Measurements from ENCODE around the gene S100A6.

S100A6 gene

GRCh38 chr1:153552335-153552734, 16.5 kb upstream of the S100A6 start:
- Histone ChIP-seq H3K36me3 (ENCODE audit: insufficient read depth, low read length) (no peaks in the 10 kb centered on the region), H3K4me2 (ENCODE audit: insufficient read depth, low read length) (no peak overlapping the region), H3K79me2 (ENCODE audit: insufficient read depth, low read length) (no peaks in the 10 kb centered on the region), H3K27me3 (ENCODE audit: insufficient read depth, low read length, poor library complexity) (no peaks in the 10 kb centered on the region), H4K20me1 (ENCODE audit: insufficient read depth, low read length) (no peaks in the 10 kb centered on the region), H3K9me3 (ENCODE audit: insufficient read depth, low read length, severe bottlenecking) (no peaks in the 10 kb centered on the region), H3K4me1 (ENCODE audit: insufficient read depth, low read length) (no peaks in the 10 kb centered on the region), H3K4me3 (ENCODE audit: low read depth in 1 of 2, low read length in 2 of 2) (no peak overlapping the region), H3K27ac (ENCODE audit: low read length) (no peak overlapping the region), H3K9ac (ENCODE audit: low read depth, low read length) (no peak overlapping the region), H2AFZ (ENCODE audit: low read depth, low read length) (no peak overlapping the region)
- no peak for DNase-seq
- TF ChIP-seq, protein P1, sequence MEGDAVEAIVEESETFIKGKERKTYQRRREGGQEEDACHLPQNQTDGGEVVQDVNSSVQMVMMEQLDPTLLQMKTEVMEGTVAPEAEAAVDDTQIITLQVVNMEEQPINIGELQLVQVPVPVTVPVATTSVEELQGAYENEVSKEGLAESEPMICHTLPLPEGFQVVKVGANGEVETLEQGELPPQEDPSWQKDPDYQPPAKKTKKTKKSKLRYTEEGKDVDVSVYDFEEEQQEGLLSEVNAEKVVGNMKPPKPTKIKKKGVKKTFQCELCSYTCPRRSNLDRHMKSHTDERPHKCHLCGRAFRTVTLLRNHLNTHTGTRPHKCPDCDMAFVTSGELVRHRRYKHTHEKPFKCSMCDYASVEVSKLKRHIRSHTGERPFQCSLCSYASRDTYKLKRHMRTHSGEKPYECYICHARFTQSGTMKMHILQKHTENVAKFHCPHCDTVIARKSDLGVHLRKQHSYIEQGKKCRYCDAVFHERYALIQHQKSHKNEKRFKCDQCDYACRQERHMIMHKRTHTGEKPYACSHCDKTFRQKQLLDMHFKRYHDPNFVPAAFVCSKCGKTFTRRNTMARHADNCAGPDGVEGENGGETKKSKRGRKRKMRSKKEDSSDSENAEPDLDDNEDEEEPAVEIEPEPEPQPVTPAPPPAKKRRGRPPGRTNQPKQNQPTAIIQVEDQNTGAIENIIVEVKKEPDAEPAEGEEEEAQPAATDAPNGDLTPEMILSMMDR (IDR thresholded peaks at IDR 0.05; ENCODE audit: borderline replicate concordance, extremely low read depth, low read length, poor library complexity, severe bottlenecking), result no peak
- TF ChIP-seq EZH2 (IDR thresholded peaks at IDR 0.05; ENCODE audit: borderline replicate concordance, low read depth, low read length, severe bottlenecking), result no peak
- no peak for ATAC-seq (ENCODE audit: insufficient read depth, low read depth)

GRCh38 chr1:153550827-153551500, 15.2 kb upstream of the S100A6 start:
- TF ChIP-seq EZH2 (IDR thresholded peaks at IDR 0.05; ENCODE audit: borderline replicate concordance, low read depth, low read length, severe bottlenecking), result no peak
- TF ChIP-seq, protein P1 (IDR thresholded peaks at IDR 0.05; ENCODE audit: borderline replicate concordance, extremely low read depth, low read length, poor library complexity, severe bottlenecking), result no peak
- ATAC-seq (ENCODE audit: insufficient read depth, low read depth) (no peak), DNase-seq (no peak)
- Histone ChIP-seq H3K36me3 (ENCODE audit: insufficient read depth, low read length) (no peaks in the 10 kb centered on the region), H3K4me3 (ENCODE audit: low read depth in 1 of 2, low read length in 2 of 2) (no peak overlapping the region), H3K79me2 (ENCODE audit: insufficient read depth, low read length) (no peaks in the 10 kb centered on the region), H3K4me1 (ENCODE audit: insufficient read depth, low read length) (peaks cover 7% of the 10 kb centered on the region), H3K9ac (ENCODE audit: low read depth, low read length) (no peak overlapping the region), H3K27me3 (ENCODE audit: insufficient read depth, low read length, poor library complexity) (no peaks in the 10 kb centered on the region), H3K9me3 (ENCODE audit: insufficient read depth, low read length, severe bottlenecking) (no peaks in the 10 kb centered on the region), H4K20me1 (ENCODE audit: insufficient read depth, low read length) (no peaks in the 10 kb centered on the region), H2AFZ (ENCODE audit: low read depth, low read length) (no peak overlapping the region), H3K4me2 (ENCODE audit: insufficient read depth, low read length) (no peak overlapping the region), H3K27ac (ENCODE audit: low read length) (no peak overlapping the region)

- ATAC-seq (ENCODE audit: insufficient read depth, low read depth) (no peak), DNase-seq (no peak)
- Histone ChIP-seq H3K9me3 (ENCODE audit: insufficient read depth, low read length, severe bottlenecking) (no peaks in the 10 kb centered on the region), H3K27ac (ENCODE audit: low read length) (no peak overlapping the region), H3K4me3 (ENCODE audit: low read depth in 1 of 2, low read length in 2 of 2) (no peak overlapping the region), H3K4me1 (ENCODE audit: insufficient read depth, low read length) (peaks cover 13% of the 10 kb centered on the region), H3K4me2 (ENCODE audit: insufficient read depth, low read length) (no peak overlapping the region), H2AFZ (ENCODE audit: low read depth, low read length) (no peak overlapping the region), H4K20me1 (ENCODE audit: insufficient read depth, low read length) (no peaks in the 10 kb centered on the region), H3K27me3 (ENCODE audit: insufficient read depth, low read length, poor library complexity) (no peaks in the 10 kb centered on the region), H3K9ac (ENCODE audit: low read depth, low read length) (no peak overlapping the region), H3K79me2 (ENCODE audit: insufficient read depth, low read length) (no peaks in the 10 kb centered on the region), H3K36me3 (ENCODE audit: insufficient read depth, low read length) (no peaks in the 10 kb centered on the region)
- no peak for TF ChIP-seq EZH2 (IDR thresholded peaks at IDR 0.05; ENCODE audit: borderline replicate concordance, low read depth, low read length, severe bottlenecking)
- TF ChIP-seq, protein P1 (IDR thresholded peaks at IDR 0.05; ENCODE audit: borderline replicate concordance, extremely low read depth, low read length, poor library complexity, severe bottlenecking), result no peak
These were observed 14.6 kb upstream of the S100A6 start for GRCh38 chr1:153550398-153550758.

Measured in DND-41 (cell line).